ENCODE data around the gene MORN1. TPM values are rescaled to one million over a fixed set of nuclear protein-coding genes. Genes with fewer than 3 reads are reported as not detected.

MORN1 gene
- total and polyA plus RNA-seq, 9 of the 15 experiments (the other 6 are each of a cell fraction or from before 2014, with no cell fraction given) = 0.24 to 9.3 (median 4.2) TPM

DNA sequence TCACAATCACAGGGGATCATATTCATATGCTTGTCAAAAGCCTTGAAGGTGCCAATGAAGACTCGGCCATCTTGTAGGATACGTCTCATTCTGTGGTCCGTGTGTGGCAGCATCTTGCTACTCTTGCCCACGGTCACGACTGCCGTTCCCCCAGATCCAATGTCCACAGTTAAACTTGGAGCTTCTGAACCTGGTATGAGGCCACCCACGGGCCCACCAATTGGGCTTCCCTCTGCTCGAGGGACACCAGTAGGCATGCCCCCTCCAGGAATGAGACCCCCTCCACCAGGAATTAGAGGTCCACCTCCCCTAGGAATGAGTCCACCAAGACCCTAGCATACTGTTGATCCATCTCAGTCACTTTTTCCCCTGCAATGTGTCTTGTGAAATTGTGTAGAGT lies 39.6 kb downstream of the MORN1 start (continued):
- TF ChIP-seq, protein P1, sequence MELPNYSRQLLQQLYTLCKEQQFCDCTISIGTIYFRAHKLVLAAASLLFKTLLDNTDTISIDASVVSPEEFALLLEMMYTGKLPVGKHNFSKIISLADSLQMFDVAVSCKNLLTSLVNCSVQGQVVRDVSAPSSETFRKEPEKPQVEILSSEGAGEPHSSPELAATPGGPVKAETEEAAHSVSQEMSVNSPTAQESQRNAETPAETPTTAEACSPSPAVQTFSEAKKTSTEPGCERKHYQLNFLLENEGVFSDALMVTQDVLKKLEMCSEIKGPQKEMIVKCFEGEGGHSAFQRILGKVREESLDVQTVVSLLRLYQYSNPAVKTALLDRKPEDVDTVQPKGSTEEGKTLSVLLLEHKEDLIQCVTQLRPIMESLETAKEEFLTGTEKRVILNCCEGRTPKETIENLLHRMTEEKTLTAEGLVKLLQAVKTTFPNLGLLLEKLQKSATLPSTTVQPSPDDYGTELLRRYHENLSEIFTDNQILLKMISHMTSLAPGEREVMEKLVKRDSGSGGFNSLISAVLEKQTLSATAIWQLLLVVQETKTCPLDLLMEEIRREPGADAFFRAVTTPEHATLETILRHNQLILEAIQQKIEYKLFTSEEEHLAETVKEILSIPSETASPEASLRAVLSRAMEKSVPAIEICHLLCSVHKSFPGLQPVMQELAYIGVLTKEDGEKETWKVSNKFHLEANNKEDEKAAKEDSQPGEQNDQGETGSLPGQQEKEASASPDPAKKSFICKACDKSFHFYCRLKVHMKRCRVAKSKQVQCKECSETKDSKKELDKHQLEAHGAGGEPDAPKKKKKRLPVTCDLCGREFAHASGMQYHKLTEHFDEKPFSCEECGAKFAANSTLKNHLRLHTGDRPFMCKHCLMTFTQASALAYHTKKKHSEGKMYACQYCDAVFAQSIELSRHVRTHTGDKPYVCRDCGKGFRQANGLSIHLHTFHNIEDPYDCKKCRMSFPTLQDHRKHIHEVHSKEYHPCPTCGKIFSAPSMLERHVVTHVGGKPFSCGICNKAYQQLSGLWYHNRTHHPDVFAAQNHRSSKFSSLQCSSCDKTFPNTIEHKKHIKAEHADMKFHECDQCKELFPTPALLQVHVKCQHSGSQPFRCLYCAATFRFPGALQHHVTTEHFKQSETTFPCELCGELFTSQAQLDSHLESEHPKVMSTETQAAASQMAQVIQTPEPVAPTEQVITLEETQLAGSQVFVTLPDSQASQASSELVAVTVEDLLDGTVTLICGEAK (IDR thresholded peaks at IDR 0.05) = no peak
- TF ChIP-seq, protein P1 (CRISPR knock-in tag; IDR thresholded peaks at IDR 0.05) = no peak
- TF ChIP-seq HOXB6 (CRISPR knock-in tag; IDR thresholded peaks at IDR 0.05; ENCODE audit: borderline replicate concordance) = no peak
- TF ChIP-seq, protein P2, sequence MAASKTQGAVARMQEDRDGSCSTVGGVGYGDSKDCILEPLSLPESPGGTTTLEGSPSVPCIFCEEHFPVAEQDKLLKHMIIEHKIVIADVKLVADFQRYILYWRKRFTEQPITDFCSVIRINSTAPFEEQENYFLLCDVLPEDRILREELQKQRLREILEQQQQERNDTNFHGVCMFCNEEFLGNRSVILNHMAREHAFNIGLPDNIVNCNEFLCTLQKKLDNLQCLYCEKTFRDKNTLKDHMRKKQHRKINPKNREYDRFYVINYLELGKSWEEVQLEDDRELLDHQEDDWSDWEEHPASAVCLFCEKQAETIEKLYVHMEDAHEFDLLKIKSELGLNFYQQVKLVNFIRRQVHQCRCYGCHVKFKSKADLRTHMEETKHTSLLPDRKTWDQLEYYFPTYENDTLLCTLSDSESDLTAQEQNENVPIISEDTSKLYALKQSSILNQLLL (CRISPR knock-in tag; IDR thresholded peaks at IDR 0.05; ENCODE audit: borderline replicate concordance) = no peak
- no peak for TF ChIP-seq ARHGAP35 (IDR thresholded peaks at IDR 0.05; ENCODE audit: partially characterized antibody)
- TF ChIP-seq BRF1 (IDR thresholded peaks at IDR 0.05; ENCODE audit: borderline replicate concordance, extremely low read depth, insufficient read length) = no peak

Data from K562 (cell line).